ENCODE results near the gene C10orf71.

Gene C10orf71

DNA sequence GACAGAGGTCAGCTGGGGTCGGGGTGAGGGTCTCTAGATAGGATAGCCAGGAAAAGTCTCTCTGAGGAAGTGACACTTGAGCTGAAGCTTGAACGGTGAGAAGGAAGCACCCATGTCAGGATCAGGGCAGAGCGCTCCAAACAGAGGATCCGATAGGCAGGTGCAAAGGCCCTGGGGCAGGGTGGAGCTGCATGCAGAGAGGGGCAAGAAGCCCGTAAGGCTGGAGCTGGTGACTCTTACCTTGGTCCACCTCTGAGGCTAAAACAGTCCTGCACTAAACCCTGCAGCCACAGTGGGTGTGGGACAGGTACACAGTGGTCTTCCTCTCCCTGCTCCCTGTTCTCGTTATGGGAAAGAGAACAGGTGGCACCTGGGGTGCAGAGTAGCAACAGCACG, 5.8 kb upstream of the C10orf71 start:
- intact Hi-C loops (cut with DNase I; ENCODE audit: low total_unique reads): no loop called here
- H3K27ac ChIP-seq: no peak overlapping the region
- no peaks in the 10 kb centered on the region for H3K9me3 ChIP-seq
- no peaks in the 10 kb centered on the region for H3K27me3 ChIP-seq
- TF ChIP-seq, protein P1, sequence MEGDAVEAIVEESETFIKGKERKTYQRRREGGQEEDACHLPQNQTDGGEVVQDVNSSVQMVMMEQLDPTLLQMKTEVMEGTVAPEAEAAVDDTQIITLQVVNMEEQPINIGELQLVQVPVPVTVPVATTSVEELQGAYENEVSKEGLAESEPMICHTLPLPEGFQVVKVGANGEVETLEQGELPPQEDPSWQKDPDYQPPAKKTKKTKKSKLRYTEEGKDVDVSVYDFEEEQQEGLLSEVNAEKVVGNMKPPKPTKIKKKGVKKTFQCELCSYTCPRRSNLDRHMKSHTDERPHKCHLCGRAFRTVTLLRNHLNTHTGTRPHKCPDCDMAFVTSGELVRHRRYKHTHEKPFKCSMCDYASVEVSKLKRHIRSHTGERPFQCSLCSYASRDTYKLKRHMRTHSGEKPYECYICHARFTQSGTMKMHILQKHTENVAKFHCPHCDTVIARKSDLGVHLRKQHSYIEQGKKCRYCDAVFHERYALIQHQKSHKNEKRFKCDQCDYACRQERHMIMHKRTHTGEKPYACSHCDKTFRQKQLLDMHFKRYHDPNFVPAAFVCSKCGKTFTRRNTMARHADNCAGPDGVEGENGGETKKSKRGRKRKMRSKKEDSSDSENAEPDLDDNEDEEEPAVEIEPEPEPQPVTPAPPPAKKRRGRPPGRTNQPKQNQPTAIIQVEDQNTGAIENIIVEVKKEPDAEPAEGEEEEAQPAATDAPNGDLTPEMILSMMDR (IDR thresholded peaks at IDR 0.05): no peak
- no peak for DNase-seq
- no peak overlapping the region for H3K4me3 ChIP-seq
- peaks cover 0 to 9% (median 7%) of the 10 kb centered on the region in 4 donors for H3K4me1 ChIP-seq
- no peaks in the 10 kb centered on the region for H3K36me3 ChIP-seq

DNA sequence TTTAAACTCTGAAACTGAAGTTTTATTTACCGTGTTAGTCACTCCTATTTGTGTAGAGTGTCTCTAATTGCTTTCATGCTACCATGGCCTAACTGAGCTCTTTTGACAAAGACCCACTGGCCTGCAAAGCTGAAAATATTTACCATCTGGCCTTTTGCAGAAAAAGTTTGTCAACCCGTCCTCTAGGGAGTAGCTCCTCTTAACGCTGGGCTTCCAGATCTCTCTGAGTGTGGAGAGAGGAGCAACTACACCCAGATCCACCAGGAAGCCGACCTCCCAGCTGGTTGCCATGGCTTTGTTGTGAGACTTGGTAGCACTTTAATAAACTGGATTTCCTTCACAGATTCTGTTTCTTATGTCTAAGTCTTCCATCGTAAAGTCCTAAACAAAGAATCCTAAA, 4.2 kb upstream of the C10orf71 start:
- Histone ChIP-seq H3K4me1 (peaks cover 0 to 23% (median 19%) of the 10 kb centered on the region in 4 donors), H3K27ac (no peak overlapping the region), H3K27me3 (no peaks in the 10 kb centered on the region), H3K4me3 (no peak overlapping the region), H3K36me3 (no peaks in the 10 kb centered on the region), H3K9me3 (no peaks in the 10 kb centered on the region)
- DNase-seq: no peak
- intact Hi-C loops (cut with DNase I; ENCODE audit: low total_unique reads): no loop called here
- TF ChIP-seq, protein P1 (IDR thresholded peaks at IDR 0.05): no peak

DNA sequence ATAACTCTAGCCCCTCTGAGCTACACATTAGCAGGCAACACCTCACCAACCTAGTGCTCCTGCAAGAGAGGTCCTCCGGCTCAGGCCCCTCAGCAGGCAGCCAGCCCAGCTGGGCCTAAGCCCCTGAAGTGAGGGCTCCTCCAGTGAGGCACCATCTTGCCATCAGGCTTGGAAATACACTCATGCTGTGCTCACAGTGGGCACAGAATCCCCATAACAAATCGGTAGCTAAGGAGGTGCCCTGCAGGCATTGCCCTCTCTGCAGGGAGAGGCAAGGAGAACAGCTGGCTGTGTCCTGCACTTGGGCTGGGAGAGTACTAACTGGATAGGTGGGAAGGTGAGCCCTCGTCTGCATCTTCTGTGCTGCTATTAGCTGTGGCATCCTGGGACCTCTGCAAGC, 3.7 kb upstream of the C10orf71 start:
- Histone ChIP-seq H3K4me1 (peaks cover 0 to 28% (median 19%) of the 10 kb centered on the region in 4 donors), H3K9me3 (no peaks in the 10 kb centered on the region), H3K27me3 (no peaks in the 10 kb centered on the region), H3K36me3 (no peaks in the 10 kb centered on the region), H3K4me3 (no peak overlapping the region), H3K27ac (no peak overlapping the region)
- TF ChIP-seq, protein P1 (IDR thresholded peaks at IDR 0.05): no peak
- DNase-seq: no peak
- intact Hi-C loops (cut with DNase I; ENCODE audit: low total_unique reads): no loop called here

DNA sequence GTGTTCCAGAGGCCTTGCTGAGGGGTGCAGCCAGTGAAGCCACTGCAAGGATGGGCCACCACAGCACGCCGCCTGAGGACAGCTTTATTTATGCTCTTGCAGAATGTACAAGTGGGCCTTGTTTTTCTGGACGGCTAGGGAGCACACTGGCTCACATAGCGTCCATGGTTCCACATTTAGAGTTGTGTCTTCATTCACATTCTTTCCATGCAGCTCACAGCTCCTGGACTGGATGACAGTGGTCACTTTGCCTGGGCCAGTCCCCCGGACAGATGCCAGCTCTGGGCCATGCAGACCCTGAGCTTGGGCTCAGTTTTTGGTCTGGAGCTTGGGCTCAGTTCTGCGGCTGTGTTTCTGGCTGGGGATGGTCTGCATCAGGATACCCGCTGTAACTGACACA, 2.6 kb upstream of the C10orf71 start:
- H3K9me3 ChIP-seq: no peaks in the 10 kb centered on the region
- intact Hi-C loops (cut with DNase I; ENCODE audit: low total_unique reads): no loop called here
- no peak for DNase-seq
- no peaks in the 10 kb centered on the region for H3K36me3 ChIP-seq
- no peaks in the 10 kb centered on the region for H3K27me3 ChIP-seq
- no peak overlapping the region for H3K4me3 ChIP-seq
- TF ChIP-seq, protein P1 (IDR thresholded peaks at IDR 0.05): no peak
- peaks cover 0 to 28% (median 19%) of the 10 kb centered on the region in 4 donors for H3K4me1 ChIP-seq
- no peak overlapping the region for H3K27ac ChIP-seq

DNA sequence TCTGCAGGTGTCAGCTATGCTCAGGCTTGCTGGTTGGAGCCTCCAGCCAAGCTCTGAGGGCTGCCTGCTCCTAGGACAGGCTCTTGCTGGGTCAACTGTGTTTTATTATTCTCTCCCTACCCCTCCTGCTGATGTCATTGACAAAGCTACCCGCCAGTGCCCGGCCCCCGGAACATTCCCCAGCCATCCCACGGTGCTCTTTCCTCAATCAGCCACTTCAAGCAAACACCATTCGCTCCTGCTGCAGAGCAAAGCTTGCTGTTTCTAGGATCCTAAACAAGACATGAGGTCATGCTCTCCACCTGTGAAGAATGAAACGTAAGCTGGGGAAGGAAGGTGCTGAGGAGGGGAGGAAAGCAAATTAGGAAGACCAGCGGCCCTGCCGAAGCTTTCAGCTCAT, 2.1 kb upstream of the C10orf71 start:
- no peaks in the 10 kb centered on the region for H3K36me3 ChIP-seq
- no peak overlapping the region for H3K4me3 ChIP-seq
- peaks cover 0 to 28% (median 19%) of the 10 kb centered on the region in 4 donors for H3K4me1 ChIP-seq
- intact Hi-C loops (cut with DNase I; ENCODE audit: low total_unique reads): no loop called here
- TF ChIP-seq, protein P1 (IDR thresholded peaks at IDR 0.05): no peak
- no peaks in the 10 kb centered on the region for H3K27me3 ChIP-seq
- no peak overlapping the region for H3K27ac ChIP-seq
- no peak for DNase-seq
- H3K9me3 ChIP-seq: no peaks in the 10 kb centered on the region

Measured in tibial artery (tissue), 4 donors.